HG03159 (cell line): ENCODE results near the gene POR.
"Not testable (repeated sequence)": the region's sequence is repeated elsewhere in the genome, so short reads cannot be mapped to it uniquely, and the experiment has no call there.

Experiments
- ATAC-seq: cut with Tn5 transposase; IDR thresholded peaks from one replicate; pipeline ENCODE4 v1.9.1; 2021; ENCODE audit warnings: mild to moderate bottlenecking, moderate library complexity; ENCODE audit not compliant: unreplicated experiment

POR gene

GRCh38 chr7:75884476-75884875 lies 30.5 kb upstream of the POR start:
- no peak for ATAC-seq

GRCh38 chr7:75885036-75885435 lies 29.9 kb upstream of the POR start:
- no peak for ATAC-seq

GRCh38 chr7:75887669-75888369 lies 27.1 kb upstream of the POR start:
- ATAC-seq: no peak

GRCh38 chr7:75888464-75889222 lies 26.3 kb upstream of the POR start:
- no peak for ATAC-seq

- no peak for ATAC-seq
These were observed 25.6 kb upstream of the POR start for GRCh38 chr7:75889223-75889825.

GRCh38 chr7:75889826-75890225 lies 25.1 kb upstream of the POR start:
- ATAC-seq: no peak

GRCh38 chr7:75891237-75891636 lies 23.7 kb upstream of the POR start:
- ATAC-seq: not testable (repeated sequence)

GRCh38 chr7:75891815-75892411 lies 23.0 kb upstream of the POR start:
- no peak for ATAC-seq

GRCh38 chr7:75892634-75893272 lies 22.2 kb upstream of the POR start:
- ATAC-seq: no peak

GRCh38 chr7:75896803-75897327 lies 18.1 kb upstream of the POR start:
- no peak for ATAC-seq

- no peak for ATAC-seq
These were observed 14.2 kb upstream of the POR start for GRCh38 chr7:75900617-75901315.

GRCh38 chr7:75905785-75906604 lies 9.0 kb upstream of the POR start:
- ATAC-seq: no peak

- ATAC-seq: no peak
These were observed 7.8 kb upstream of the POR start for GRCh38 chr7:75906991-75907667.

- ATAC-seq: not testable (repeated sequence)
These were observed 7.3 kb upstream of the POR start for GRCh38 chr7:75907668-75908039.

- ATAC-seq: no peak
These were observed 5.3 kb upstream of the POR start for GRCh38 chr7:75909521-75910132.

GRCh38 chr7:75911186-75911585 lies 3.8 kb upstream of the POR start:
- ATAC-seq: not testable (repeated sequence)

- no peak for ATAC-seq
These were observed 1.5 kb upstream of the POR start for GRCh38 chr7:75913437-75913836.

- no peak for ATAC-seq
These were observed 743 bp upstream of the POR start for GRCh38 chr7:75914169-75914654.
